ENCODE results near the gene CRACDL. TPM values are rescaled to one million over a fixed set of nuclear protein-coding genes. Genes with fewer than 3 reads are reported as not detected.

Gene CRACDL
- total and polyA plus RNA-seq, 2 donors (not counting 1 experiment from before 2014, with no cell fraction given): 0.25 TPM; not detected in 1

- Mint-ChIP-seq H3K27ac (no peak overlapping the region), H3K4me1 (no peaks in the 10 kb centered on the region), H3K4me3 (no peak overlapping the region), H3K27me3 (peaks cover 2% of the 10 kb centered on the region), H3K9me3 (ENCODE audit: insufficient read depth) (no peaks in the 10 kb centered on the region)
- ChIA-PET POLR2A (no interaction called here), CTCF (interaction anchor here (0.7 kb wide), 1 partner anchor 154 kb away, joined by 3 read pairs; no protein-coding TSS in a partner anchor)
- Histone ChIP-seq H3K4me1 (ENCODE audit: control insufficient read depth in 2 of 2, insufficient read depth in 2 of 2, low read length in 2 of 2) (no peaks in the 10 kb centered on the region), H2AFZ (ENCODE audit: insufficient read depth, low read depth, low read length, poor library complexity, severe bottlenecking) (no peak overlapping the region), H3K4me3 (ENCODE audit: control extremely low read depth in 1 of 5, extremely low read depth in 1 of 5, insufficient read depth in 1 of 5, low read depth in 2 of 5, low read length in 4 of 5) (no peak overlapping the region), H3K27me3 (replicated peaks in 1 of 4; ENCODE audit: control extremely low read depth in 1 of 4, control insufficient read depth in 3 of 4, insufficient read depth in 4 of 4, low read length in 3 of 4) (no peaks in the 10 kb centered on the region), H3K79me2 (ENCODE audit: control insufficient read depth, insufficient read depth, low read length) (no peaks in the 10 kb centered on the region), H4K20me1 (ENCODE audit: control insufficient read depth, insufficient read depth, low read length, poor library complexity, severe bottlenecking) (no peaks in the 10 kb centered on the region), H3K36me3 (replicated peaks in 1 of 2; ENCODE audit: control extremely low read depth in 1 of 2, control insufficient read depth in 1 of 2, extremely low read depth in 1 of 2, insufficient read depth in 2 of 2, low read length in 1 of 2) (no peaks in the 10 kb centered on the region), H3K9me3 (ENCODE audit: control extremely low read depth in 1 of 3, control insufficient read depth in 2 of 3, insufficient read depth in 1 of 3, low read length in 2 of 3) (no peaks in the 10 kb centered on the region), H3K9ac (ENCODE audit: low read length) (no peak overlapping the region), H3K27ac (ENCODE audit: low read length in 2 of 2) (no peak overlapping the region), H3K4me2 (replicated peaks; ENCODE audit: low read depth, low read length, poor library complexity, severe bottlenecking) (no peak overlapping the region)
- TF ChIP-seq CTCF (IDR thresholded peaks at IDR 0.05) (no peak), EZH2 (IDR thresholded peaks at IDR 0.05; ENCODE audit: borderline replicate concordance, insufficient read depth, low read depth, low read length, poor library complexity, severe bottlenecking) (no peak)
- ATAC-seq (ENCODE audit: low read depth) (no peak), DNase-seq (no peak)
- intact Hi-C loops (cut with micrococcal nuclease): no loop called here
- WGBS (ENCODE audit: insufficient coverage): 95% methylated on average over 9 of the region's 10 CpGs
Measured at GRCh38 chr2:98803405-98804264, 132.4 kb downstream of the CRACDL start.

- Mint-ChIP-seq H3K9me3 (ENCODE audit: insufficient read depth) (no peaks in the 10 kb centered on the region), H3K27ac (no peak overlapping the region), H3K4me3 (no peak overlapping the region), H3K4me1 (no peaks in the 10 kb centered on the region), H3K27me3 (peaks cover 2% of the 10 kb centered on the region)
- no peaks in the 10 kb centered on the region for H4K20me1 ChIP-seq (ENCODE audit: control insufficient read depth, insufficient read depth, low read length, poor library complexity, severe bottlenecking)
- no peak overlapping the region for H3K4me2 ChIP-seq (replicated peaks; ENCODE audit: low read depth, low read length, poor library complexity, severe bottlenecking)
- H3K4me1 ChIP-seq (ENCODE audit: control insufficient read depth in 2 of 2, insufficient read depth in 2 of 2, low read length in 2 of 2): no peaks in the 10 kb centered on the region
- H3K27me3 ChIP-seq (replicated peaks in 1 of 4; ENCODE audit: control extremely low read depth in 1 of 4, control insufficient read depth in 3 of 4, insufficient read depth in 4 of 4, low read length in 3 of 4): no peaks in the 10 kb centered on the region
- TF ChIP-seq CTCF (IDR thresholded peaks at IDR 0.05) (no peak), EZH2 (IDR thresholded peaks at IDR 0.05; ENCODE audit: borderline replicate concordance, insufficient read depth, low read depth, low read length, poor library complexity, severe bottlenecking) (no peak)
- ATAC-seq (ENCODE audit: low read depth): no peak
- intact Hi-C loops (cut with micrococcal nuclease): no loop called here
- no peak for DNase-seq
- no peak overlapping the region for H3K9ac ChIP-seq (ENCODE audit: low read length)
- no peak overlapping the region for H3K27ac ChIP-seq (ENCODE audit: low read length in 2 of 2)
- no peaks in the 10 kb centered on the region for H3K36me3 ChIP-seq (replicated peaks in 1 of 2; ENCODE audit: control extremely low read depth in 1 of 2, control insufficient read depth in 1 of 2, extremely low read depth in 1 of 2, insufficient read depth in 2 of 2, low read length in 1 of 2)
- H3K9me3 ChIP-seq (ENCODE audit: control extremely low read depth in 1 of 3, control insufficient read depth in 2 of 3, insufficient read depth in 1 of 3, low read length in 2 of 3): no peaks in the 10 kb centered on the region
- ChIA-PET CTCF (no interaction called here), POLR2A (no interaction called here)
- H3K4me3 ChIP-seq (ENCODE audit: control extremely low read depth in 1 of 5, extremely low read depth in 1 of 5, insufficient read depth in 1 of 5, low read depth in 2 of 5, low read length in 4 of 5): no peak overlapping the region
- H3K79me2 ChIP-seq (ENCODE audit: control insufficient read depth, insufficient read depth, low read length): no peaks in the 10 kb centered on the region
- WGBS (ENCODE audit: insufficient coverage): 87% methylated on average over 5 of the region's 8 CpGs
- no peak overlapping the region for H2AFZ ChIP-seq (ENCODE audit: insufficient read depth, low read depth, low read length, poor library complexity, severe bottlenecking)
Measured at GRCh38 chr2:98802344-98802743, 133.7 kb downstream of the CRACDL start.

Measured in B cell (primary cell).